Lower leg skin (tissue), 4 donors: ENCODE results near the gene GNAS-AS1. TPM values are rescaled to one million over a fixed set of nuclear protein-coding genes. Genes with fewer than 3 reads are reported as not detected.

ENCODE experiments used
- DNase-seq, 2 donors: peaks; one replicate each; pipeline ENCODE4 v3.0.0-alpha.2; 2019; ENCODE audit warnings: low spot score in 2 of 2
- H3K4me3 ChIP-seq: fragments of 200-600 bp; sonication (generic); 2 replicates; pipeline ENCODE4 v1.5.1; 2017; ENCODE audit warnings: mild to moderate bottlenecking, low read depth; ENCODE audit not compliant: poor library complexity, severe bottlenecking
- CTCF ChIP-seq, 3 donors: fragments of 450-650 bp; IDR thresholded peaks; one replicate each; pipeline ENCODE4 v1.5.1; 2016; ENCODE audit warnings: antibody characterized with exemption in 3 of 3, mild to moderate bottlenecking in 3 of 3, moderate library complexity in 2 of 3
- POLR2A ChIP-seq, 2 donors: fragments of 450-650 bp; IDR thresholded peaks; one replicate each; pipeline ENCODE4 v1.6.1; 2016 to 2017; ENCODE audit warnings: antibody characterized with exemption in 2 of 2, mild to moderate bottlenecking in 1 of 2, moderate library complexity in 1 of 2
- WGBS, 2 donors: methylation state at CpG; one replicate each; pipeline ENCODE4 v1.1.5; 2018; 5-methylcytosine and 5-hydroxymethylcytosine counted together
- intact Hi-C: fragments of 100-400 bp; cut with DNase I; formaldehyde crosslinking; loops from one replicate; pipeline ENCODE4 v1.15.0; 2023; ENCODE audit warnings: low total_unique reads
- total RNA-seq, 4 donors: library from RNA; depleted of rRNA; stranded (reverse); fragments of >200 nt; gene quantifications; one replicate each; pipeline ENCODE4 v1.1.0, GENCODE V29; 2016

GNAS-AS1 gene
- total RNA-seq, 4 donors from 2014 or later = 0.39 TPM; not detected in 3

GRCh38 chr20:58797371-58798338 lies 53.0 kb downstream of the GNAS-AS1 start:
- no peak for DNase-seq
- H3K4me3 ChIP-seq = no peak overlapping the region
- intact Hi-C loops = no loop called here
- WGBS, 2 donors = 73 to 74% methylated on average over 24 to 25 of the region's 26 CpGs
- TF ChIP-seq POLR2A (IDR thresholded peaks at IDR 0.05) (no peak), CTCF (IDR thresholded peaks at IDR 0.05) (no peak)

GRCh38 chr20:58795923-58796245 lies 54.8 kb downstream of the GNAS-AS1 start:
- TF ChIP-seq POLR2A (IDR thresholded peaks at IDR 0.05) (no peak), CTCF (IDR thresholded peaks at IDR 0.05) (no peak)
- no peak for DNase-seq
- 92 to 95% methylated on average over 6 of the region's 6 CpGs for WGBS, 2 donors
- no peak overlapping the region for H3K4me3 ChIP-seq
- intact Hi-C loops = no loop called here

GRCh38 chr20:58795181-58795922 lies 55.4 kb downstream of the GNAS-AS1 start:
- H3K4me3 ChIP-seq = no peak overlapping the region
- no peak for TF ChIP-seq CTCF (IDR thresholded peaks at IDR 0.05)
- no peak for TF ChIP-seq POLR2A (IDR thresholded peaks at IDR 0.05)
- intact Hi-C loops = no loop called here
- DNase-seq = no peak
- WGBS, 2 donors = 93% methylated on average over 19 to 20 of the region's 20 CpGs

- intact Hi-C loops = no loop called here
- H3K4me3 ChIP-seq = no peak overlapping the region
- DNase-seq = no peak
- TF ChIP-seq CTCF (IDR thresholded peaks at IDR 0.05) (no peak), POLR2A (IDR thresholded peaks at IDR 0.05) (no peak)
- WGBS, 2 donors = 82 to 84% methylated on average over 19 of the region's 19 CpGs
Measured at GRCh38 chr20:58794510-58795180, 56.1 kb downstream of the GNAS-AS1 start.

- TF ChIP-seq CTCF (IDR thresholded peaks at IDR 0.05) (no peak), POLR2A (IDR thresholded peaks at IDR 0.05) (no peak)
- H3K4me3 ChIP-seq = no peak overlapping the region
- intact Hi-C loops = no loop called here
- no peak for DNase-seq
- 88 to 91% methylated on average over 28 to 29 of the region's 29 CpGs for WGBS, 2 donors
Measured at GRCh38 chr20:58793512-58794420, 56.9 kb downstream of the GNAS-AS1 start.
